OCI-LY7 (cell line): ENCODE results near the gene ZC3H8.

ENCODE experiments used
- CTCF ChIP-seq: fragments of 200-600 bp; sonication (generic); conservative IDR thresholded peaks from 2 replicates; pipeline ENCODE4 v1.5.1; 2014; ENCODE audit warnings: mild to moderate bottlenecking, antibody characterized with exemption, low read length, moderate library complexity, mixed read lengths
- EZH2phosphoT487 ChIP-seq: fragments of 200-600 bp; sonication (generic); IDR thresholded peaks from 2 replicates; pipeline ENCODE4 v1.6.1; 2018; ENCODE audit warnings: low read depth, borderline replicate concordance, mild to moderate bottlenecking, mixed run types, antibody characterized with exemption, low read length, moderate library complexity, mixed read lengths

- TF ChIP-seq CTCF (peak; percentile 45), EZH2phosphoT487 (no peak)
Observed at GRCh38 chr2:112254466-112255240, at the start of gene ZC3H8.
